Skin of body (tissue), 2 donors: ENCODE data around the gene COL2A1. TPM values are rescaled to one million over a fixed set of nuclear protein-coding genes. Genes with fewer than 3 reads are reported as not detected.
"Not testable (repeated sequence)": the region's sequence is repeated elsewhere in the genome, so short reads cannot be mapped to it uniquely, and the experiment has no call there.

ENCODE experiments used
- DNase-seq: peaks from one replicate; lab custom pipeline; 2025; lab: John Stamatoyannopoulos, UW
- total RNA-seq: library from RNA; depleted of rRNA; stranded (reverse); fragments of >200 nt; gene quantifications from one replicate; pipeline ENCODE4 v1.2.3, GENCODE V29; 2014

Gene COL2A1
- total RNA-seq, 1 donor from 2014 or later: 1.6 TPM

DNA sequence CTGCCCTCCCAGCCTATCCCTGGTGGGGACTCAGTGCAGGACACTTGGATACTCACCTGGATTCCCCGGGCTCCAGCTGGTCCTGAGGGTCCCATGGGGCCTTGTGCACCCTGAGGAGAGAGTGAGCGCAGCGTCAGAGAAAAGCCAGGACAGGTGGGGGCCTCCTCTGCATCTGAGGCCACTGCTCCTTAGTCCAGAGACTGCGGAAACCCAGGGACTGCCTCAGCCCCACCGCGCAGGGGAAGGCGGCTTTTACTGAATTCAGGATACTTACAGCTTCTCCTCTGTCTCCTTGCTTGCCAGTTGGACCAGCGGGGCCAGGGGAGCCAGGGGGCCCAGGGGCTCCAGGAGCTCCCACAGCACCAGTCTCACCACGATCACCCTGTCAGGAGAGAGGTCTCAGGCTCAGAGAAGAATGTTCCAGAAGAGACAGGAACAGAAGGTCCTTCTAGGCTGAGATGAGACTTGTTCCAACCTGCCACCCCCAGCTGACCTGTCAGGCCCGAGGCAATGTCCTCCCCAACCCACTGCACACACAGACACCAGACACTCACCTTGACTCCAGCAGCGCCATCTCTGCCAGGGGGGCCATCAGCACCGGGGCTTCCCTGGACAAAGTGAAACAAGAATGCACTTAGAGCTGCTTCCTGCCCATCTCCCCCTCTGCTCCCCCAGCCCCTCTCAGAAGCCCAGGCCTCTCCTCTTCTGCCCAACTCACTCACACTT is 27.1 kb downstream of the COL2A1 start:
- no peak for DNase-seq

DNA sequence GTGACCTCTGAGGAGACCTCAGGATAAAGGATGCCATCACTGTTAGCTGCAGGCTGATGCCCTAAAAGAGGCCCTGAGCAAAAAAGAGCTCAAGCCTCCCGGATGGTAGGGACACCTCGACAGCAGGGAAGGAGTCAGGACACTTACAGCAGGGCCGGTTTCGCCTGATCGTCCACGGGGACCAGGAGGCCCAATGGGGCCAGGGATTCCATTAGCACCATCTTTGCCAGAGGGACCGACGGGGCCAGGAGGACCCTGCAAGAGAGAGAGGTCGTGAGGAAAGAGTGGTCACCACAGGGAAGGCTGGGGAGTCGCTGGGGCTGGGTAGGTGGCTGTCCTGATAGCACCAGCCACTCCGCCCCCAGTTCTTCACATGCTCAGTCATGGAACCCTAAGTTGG is 28.5 kb downstream of the COL2A1 start:
- DNase-seq: no peak

GRCh38 chr12:47975036-47975620 is 29.1 kb downstream of the COL2A1 start:
- DNase-seq: no peak

GRCh38 chr12:47973870-47974269 is 30.4 kb downstream of the COL2A1 start:
- no peak for DNase-seq

- no peak for DNase-seq
These were observed 31.4 kb downstream of the COL2A1 start for GRCh38 chr12:47972895-47973294.

GRCh38 chr12:47970843-47971242 is 33.4 kb downstream of the COL2A1 start:
- DNase-seq: no peak

DNA sequence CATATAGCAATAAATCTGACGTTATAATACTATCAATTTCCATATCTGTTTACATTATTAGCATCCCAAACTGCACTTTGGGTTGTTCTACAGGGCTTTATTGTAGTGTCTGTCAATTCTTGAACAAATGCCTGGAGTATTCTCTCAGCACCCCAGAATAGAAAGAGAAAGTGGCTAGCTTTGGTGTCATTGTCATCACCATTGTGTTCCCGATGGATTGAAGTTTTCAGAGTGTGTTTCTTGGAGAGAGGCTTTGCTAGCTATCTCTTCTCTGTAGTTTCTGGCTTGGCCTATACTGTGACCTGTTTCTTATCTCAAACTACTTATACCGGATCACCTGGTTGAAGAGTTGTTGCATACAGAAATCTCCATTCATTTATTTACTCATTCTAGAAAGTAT is 34.4 kb downstream of the COL2A1 start:
- no peak for DNase-seq

DNA sequence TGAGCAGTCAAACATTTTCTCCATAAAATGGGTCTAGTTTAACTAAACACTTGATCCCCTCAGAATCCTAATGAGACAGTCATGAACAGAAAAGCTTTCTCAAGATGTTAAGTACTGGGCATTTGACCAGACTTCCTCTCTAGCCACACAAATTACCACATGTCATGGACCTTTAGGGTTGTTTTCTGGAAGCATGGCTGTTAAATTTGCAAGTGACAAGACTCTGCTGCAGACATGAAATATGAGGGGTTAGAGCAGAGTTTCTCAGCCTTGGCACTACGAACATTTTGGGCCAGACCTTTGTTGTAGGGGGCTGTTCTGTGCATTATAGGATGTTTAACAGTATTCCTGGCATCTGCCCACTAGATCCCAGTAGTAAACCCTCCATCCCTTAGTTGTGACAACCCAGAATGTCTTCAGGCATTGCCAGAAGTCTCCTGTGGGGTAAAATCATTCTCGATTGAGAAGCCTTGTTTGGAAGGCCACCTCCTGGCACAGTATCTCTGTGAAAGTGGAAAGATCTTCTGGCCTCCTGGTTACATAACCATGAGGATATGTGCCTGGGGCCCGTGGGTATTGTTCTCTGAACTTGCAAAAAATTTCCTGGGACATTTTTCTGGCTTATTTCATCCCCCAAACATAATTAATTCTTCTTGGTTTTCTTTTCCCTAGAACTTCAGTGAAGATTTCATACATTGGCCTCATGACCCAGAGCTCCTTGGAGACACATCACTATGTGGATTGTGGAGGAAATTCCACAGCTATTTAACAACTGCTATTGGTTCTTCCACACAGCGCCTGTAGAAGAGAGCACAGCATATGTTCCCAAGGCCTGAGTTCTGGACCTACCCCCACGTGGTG is 36.6 kb downstream of the COL2A1 start:
- DNase-seq: peak; percentile 85

DNA sequence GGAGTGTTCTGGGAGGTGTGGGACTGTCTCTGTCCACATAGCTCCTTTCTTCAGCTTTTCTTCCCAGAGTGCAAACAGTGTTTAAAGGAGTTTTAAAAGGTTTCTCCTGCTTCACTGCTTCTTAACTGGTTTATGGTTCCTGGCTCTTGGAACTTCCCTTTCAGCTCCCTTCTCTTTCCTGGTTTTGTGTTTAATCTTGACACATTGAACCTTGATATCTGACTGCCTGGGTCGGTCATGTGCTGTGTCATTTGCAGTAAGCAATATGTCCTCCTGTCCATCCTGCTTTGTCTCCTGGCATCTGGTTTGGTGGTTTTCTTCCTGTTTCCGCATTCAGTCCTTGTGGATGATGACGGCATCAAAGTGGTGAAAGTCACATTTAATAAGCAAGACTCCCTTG is 38.7 kb downstream of the COL2A1 start:
- DNase-seq: no peak

GRCh38 chr12:47964106-47964728 is 40.1 kb downstream of the COL2A1 start:
- no peak for DNase-seq

- DNase-seq: peak; percentile 87
These were observed 40.8 kb downstream of the COL2A1 start, which contains the start of gene TMEM106C for GRCh38 chr12:47963340-47964040. TMEM106C (plus strand) TSS chr12:47963596; CDS start chr12:47964237, 641 bp downstream.

- no peak for DNase-seq
These were observed 42.1 kb downstream of the COL2A1 start for GRCh38 chr12:47962198-47962597.

GRCh38 chr12:47957671-47958070 is 46.6 kb downstream of the COL2A1 start:
- not testable (repeated sequence) for DNase-seq

DNA sequence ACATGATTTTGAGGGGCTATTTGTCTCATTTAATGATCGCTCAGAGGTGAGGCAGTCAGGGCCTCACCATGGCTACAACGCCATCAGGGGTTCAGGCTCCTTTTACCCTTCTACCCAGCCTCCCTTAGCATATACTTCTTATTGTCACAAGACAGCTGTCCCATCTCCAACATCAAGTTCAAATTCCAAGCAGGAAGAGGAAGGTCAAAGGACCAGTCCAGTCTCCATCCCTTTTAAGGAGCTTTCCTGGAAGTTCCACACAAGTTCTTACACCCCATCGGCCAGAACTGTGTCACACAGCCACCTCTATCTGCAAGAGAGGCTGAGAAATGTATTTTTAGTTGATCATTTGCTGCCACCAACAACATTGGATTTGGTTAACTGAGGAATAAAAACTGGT is 49.2 kb downstream of the COL2A1 start:
- DNase-seq: no peak

DNA sequence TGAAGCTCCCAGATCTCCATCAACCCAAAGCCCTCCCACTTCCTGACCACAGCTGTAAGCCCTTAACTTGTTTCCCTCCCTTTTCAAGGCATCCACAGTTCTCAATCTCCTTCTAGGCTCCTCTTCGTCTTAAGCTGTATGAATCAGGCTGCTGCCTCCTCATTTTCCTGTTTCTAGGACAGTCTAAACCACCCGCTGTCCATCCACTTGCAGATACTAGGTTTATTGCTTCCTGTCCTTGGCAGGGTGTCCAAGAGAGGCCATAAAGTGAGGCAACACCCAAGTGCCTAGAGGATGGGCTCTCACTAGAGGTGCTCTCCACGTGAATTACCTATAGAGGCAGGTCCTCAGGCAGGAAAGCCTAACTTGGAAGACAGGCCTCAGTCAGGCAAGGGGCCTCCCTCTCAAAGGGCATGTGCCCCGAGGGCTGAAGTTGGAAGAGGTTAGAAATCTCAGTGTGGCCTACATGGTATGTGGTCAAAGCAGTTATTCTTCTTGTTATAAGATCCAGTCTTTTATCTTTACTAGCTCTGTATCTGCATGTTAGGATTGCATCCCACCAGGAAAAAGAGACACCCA is 49.7 kb downstream of the COL2A1 start:
- no peak for DNase-seq

DNA sequence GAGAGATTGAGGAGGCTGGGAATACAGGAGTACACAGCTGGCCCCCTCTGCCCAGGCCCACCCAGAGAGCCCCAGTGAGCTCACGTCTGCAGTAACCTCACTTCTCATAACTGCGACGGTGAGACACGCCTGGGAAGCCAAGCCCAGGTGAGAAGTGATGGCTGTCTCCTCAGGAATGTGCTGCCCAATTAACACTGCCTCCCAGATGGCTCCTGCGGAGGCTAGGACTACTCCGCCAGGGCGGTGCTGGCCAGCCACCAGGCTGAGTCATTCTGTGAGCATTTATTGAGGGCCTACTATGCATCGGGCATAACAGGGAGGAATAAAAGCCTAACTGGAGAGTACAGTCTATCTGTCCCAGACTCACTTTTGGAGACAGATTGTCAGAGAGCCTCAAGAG is 50.2 kb downstream of the COL2A1 start:
- no peak for DNase-seq

DNA sequence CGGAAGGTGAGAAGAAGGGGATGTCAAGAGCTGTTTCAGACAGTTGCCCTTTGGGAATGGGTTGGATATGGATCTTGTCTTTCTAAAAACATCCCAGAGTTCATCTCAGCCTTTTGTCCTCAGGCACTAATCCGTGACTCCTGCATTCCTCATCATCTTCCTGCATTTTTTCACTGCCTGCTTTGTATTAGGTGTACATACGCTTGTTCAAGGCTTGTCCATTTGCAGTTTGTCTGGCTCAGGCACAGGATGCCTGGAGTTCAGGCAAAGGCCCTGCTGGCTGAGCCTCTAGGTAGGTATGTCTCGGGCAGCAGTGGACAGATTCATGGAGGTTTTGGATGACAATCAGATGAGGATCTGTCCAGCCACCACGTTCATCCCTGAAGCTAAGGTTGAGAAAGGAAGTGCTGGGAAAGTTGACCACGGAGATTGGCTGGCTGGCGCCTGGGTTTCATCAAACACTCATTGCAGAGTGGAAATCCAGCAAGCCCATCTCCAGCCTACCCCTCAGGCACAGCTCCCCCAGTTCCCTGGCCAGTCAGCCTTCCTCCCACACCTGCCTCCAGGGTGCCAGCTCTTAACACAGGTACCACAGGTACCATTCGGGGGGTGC is 53.3 kb downstream of the COL2A1 start:
- no peak for DNase-seq

DNA sequence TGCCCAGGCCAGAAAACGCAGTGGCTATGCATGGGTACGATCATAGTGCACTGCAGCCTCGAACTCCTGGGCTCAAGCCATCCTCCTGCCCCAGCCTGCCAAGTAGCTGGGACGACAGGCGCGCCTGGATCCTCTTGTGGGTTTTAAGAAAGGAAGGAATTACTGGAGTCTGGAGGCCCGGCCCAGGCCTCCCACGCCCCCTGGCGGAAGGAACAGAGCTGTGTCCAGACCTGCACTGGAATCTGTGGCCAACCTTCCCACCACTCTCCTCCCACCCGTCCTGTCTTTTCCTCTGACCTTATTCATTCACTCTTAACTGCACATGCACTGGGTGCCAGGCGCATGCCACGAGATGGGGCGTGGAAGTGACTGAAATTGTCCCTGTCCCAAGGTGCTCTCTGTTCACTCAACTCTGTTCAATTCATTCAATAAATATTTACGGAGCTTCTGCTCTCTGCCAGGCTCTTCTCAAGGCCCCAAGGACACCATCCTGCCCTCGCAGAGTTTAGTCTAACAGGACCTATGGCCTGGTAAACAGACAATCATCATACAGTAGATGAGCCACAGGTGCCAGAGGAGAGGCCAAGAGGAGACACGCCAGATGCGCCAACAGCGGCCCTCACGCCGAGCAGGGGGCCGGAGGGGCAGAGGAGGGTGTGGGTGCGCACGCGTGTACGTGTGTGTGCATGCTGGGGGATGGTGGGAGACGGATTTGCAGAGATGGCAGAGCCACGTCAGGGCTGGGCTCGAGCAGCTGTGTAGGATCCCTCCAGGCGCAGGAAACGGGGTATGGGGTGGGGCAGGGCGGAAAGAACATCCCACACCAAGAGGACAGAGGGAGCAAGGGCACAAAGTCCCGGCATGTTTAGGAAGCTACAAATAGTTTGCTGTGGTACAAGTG is 54.6 kb downstream of the COL2A1 start:
- peak; percentile 26 for DNase-seq

DNA sequence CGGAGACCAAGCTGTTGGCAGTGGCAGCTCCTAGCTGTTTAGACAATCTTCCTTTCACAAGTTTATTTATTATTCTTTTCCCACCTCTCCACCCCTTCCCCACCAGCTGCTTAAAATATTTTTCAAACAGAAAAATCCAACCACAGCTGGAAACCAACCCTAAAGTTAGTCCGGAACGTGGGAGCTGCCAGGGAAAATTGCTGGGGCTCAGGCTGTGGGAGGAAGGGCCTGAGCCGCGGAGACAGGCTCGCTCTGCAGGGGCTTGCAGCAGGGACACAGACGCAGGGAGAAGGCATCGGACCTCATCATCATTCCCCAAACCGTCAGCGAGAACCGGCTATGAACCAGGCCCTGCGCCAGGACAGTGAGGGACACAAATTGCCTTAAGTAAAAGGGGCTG is 56.9 kb downstream of the COL2A1 start:
- no peak for DNase-seq
